OCI-LY1 (cell line): ENCODE results near the gene MAPK11.

Experiments used
- H2AFZ ChIP-seq: fragments of 200-600 bp; sonication (generic), shearing (Covaris generic); 2 replicates; pipeline ENCODE4 v1.6.0; 2014; ENCODE audit warnings: antibody characterized with exemption, mild to moderate bottlenecking, low read length
- H3F3A ChIP-seq: fragments of 200-600 bp; sonication (generic), shearing (Covaris generic); 2 replicates; pipeline ENCODE4 v1.6.0; 2014; ENCODE audit warnings: mild to moderate bottlenecking, antibody characterized with exemption, low read length, moderate library complexity; ENCODE audit not compliant: insufficient read depth
- H3K27ac ChIP-seq: fragments of 200-600 bp; sonication (generic); 2 replicates; pipeline ENCODE4 v1.5.1; 2014; ENCODE audit warnings: low read length, mixed run types, mild to moderate bottlenecking, low read depth; ENCODE audit not compliant: poor library complexity, severe bottlenecking
- H3K27me3 ChIP-seq: fragments of 200-600 bp; sonication (generic); 2 replicates; pipeline ENCODE4 v1.6.0; 2014; ENCODE audit warnings: antibody characterized with exemption, mild to moderate bottlenecking, low read length, moderate library complexity; ENCODE audit not compliant: insufficient read depth
- H3K36me3 ChIP-seq: fragments of 200-600 bp; sonication (generic); 2 replicates; pipeline ENCODE4 v1.6.1; 2014; ENCODE audit warnings: mild to moderate bottlenecking, antibody characterized with exemption, low read length, moderate library complexity, mixed read lengths; ENCODE audit not compliant: insufficient read depth
- H3K4me1 ChIP-seq: fragments of 200-600 bp; sonication (generic); 2 replicates; pipeline ENCODE4 v1.5.1; 2014; ENCODE audit warnings: mild to moderate bottlenecking, low read length, moderate library complexity; ENCODE audit not compliant: insufficient read depth, severe bottlenecking
- H3K4me2 ChIP-seq: fragments of 200-600 bp; sonication (generic), shearing (Covaris generic); 2 replicates; pipeline ENCODE4 v1.6.1; 2014; ENCODE audit warnings: low read length
- H3K4me3 ChIP-seq: fragments of 200-600 bp; sonication (generic); 2 replicates; pipeline ENCODE4 v1.5.1; 2014; ENCODE audit warnings: low read length, low read depth, mild to moderate bottlenecking, mixed read lengths; ENCODE audit not compliant: poor library complexity, severe bottlenecking
- H3K79me2 ChIP-seq: fragments of 200-600 bp; shearing (Covaris generic); 2 replicates; pipeline ENCODE4 v1.6.1; 2016; ENCODE audit warnings: mixed run types, low read length, mixed read lengths; ENCODE audit not compliant: insufficient read depth
- H3K9ac ChIP-seq: fragments of 200-600 bp; sonication (generic), shearing (Covaris generic); 2 replicates; pipeline ENCODE4 v1.6.1; 2014; ENCODE audit warnings: mild to moderate bottlenecking, low read length, mixed read lengths
- H3K9me2 ChIP-seq: fragments of 200-600 bp; sonication (generic), shearing (Covaris generic); 2 replicates; pipeline ENCODE4 v1.6.1; 2014; ENCODE audit warnings: low read depth, mild to moderate bottlenecking, low read length, mixed read lengths
- H3K9me3 ChIP-seq: fragments of 200-600 bp; shearing (Covaris generic); 2 replicates; pipeline ENCODE4 v1.6.1; 2014; ENCODE audit warnings: low read length, mixed read lengths
- H4K20me1 ChIP-seq: fragments of 200-600 bp; sonication (generic), shearing (Covaris generic); 2 replicates; pipeline ENCODE4 v1.6.0; 2016; ENCODE audit warnings: mild to moderate bottlenecking, low read length; ENCODE audit not compliant: insufficient read depth
- EZH2 ChIP-seq: fragments of 200-600 bp; sonication (generic), shearing (Covaris generic); IDR thresholded peaks from 2 replicates; pipeline ENCODE4 v1.8.0; 2017; ENCODE audit warnings: borderline replicate concordance, mixed run types, mild to moderate bottlenecking, antibody characterized with exemption, low read length, moderate library complexity, mixed read lengths
- TF ChIP-seq, protein P1 (sequence below): fragments of 200-600 bp; sonication (generic), shearing (Covaris generic); IDR thresholded peaks from 2 replicates; pipeline ENCODE4 v1.5.1; 2017; ENCODE audit warnings: mild to moderate bottlenecking, antibody characterized with exemption, low read length, moderate library complexity, mixed read lengths

MAPK11 gene

DNA sequence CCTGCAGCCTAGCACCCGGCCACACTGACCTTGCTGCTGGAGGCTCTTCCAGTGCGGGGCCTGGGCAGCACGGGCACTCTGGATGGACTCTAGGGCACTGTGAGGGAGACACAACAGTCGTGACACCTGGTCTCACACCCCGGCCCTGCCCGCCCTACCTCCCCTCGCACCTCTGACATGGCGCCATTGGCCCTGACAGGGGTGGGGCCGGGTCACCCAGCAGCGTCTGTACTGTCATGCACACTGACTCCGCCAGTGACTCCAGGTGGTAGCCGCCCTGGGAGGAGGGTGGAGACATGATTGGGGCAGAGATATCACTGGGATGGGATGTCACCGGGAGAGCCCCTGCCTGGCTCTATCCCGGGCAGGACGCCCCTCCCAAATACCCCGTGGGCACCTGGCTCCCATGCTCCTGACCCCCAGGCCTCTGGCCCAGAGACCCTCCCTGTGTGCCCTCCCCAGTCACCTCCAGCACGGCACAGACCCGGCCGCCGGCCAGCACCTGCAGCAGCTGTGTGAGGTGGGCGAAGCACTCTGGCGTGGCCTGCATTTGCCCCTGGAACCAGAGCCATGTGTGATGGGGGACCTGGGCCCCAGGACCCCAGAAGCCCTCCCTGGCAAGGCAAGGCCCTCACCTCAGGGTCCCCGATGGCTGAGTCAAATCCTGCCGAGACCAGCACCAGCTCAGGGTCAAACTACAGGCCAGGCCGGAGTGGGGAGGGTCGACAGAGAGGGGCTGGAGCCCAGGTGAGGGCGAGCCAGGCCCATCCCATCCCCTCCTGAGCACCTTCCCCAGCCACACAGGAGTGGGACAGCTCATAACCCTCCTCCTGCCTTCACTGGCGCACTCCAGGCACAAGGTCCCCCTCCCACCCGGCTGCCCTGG, 21.7 kb downstream of the MAPK11 start:
- H3K36me3 ChIP-seq: peaks cover 23% of the 10 kb centered on the region; the same call in 1 of the 2 replicates
- no peak for TF ChIP-seq EZH2
- TF ChIP-seq, protein P1, sequence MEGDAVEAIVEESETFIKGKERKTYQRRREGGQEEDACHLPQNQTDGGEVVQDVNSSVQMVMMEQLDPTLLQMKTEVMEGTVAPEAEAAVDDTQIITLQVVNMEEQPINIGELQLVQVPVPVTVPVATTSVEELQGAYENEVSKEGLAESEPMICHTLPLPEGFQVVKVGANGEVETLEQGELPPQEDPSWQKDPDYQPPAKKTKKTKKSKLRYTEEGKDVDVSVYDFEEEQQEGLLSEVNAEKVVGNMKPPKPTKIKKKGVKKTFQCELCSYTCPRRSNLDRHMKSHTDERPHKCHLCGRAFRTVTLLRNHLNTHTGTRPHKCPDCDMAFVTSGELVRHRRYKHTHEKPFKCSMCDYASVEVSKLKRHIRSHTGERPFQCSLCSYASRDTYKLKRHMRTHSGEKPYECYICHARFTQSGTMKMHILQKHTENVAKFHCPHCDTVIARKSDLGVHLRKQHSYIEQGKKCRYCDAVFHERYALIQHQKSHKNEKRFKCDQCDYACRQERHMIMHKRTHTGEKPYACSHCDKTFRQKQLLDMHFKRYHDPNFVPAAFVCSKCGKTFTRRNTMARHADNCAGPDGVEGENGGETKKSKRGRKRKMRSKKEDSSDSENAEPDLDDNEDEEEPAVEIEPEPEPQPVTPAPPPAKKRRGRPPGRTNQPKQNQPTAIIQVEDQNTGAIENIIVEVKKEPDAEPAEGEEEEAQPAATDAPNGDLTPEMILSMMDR: no peak
- no peak overlapping the region; the same call in 1 of the 2 replicates for H3K9ac ChIP-seq
- no peaks in the 10 kb centered on the region for H3K9me2 ChIP-seq
- H3K4me3 ChIP-seq: peak overlapping the region; percentile 35
- H3K4me2 ChIP-seq: peak overlapping the region; percentile 50
- peak overlapping the region; percentile 36 for H3K27ac ChIP-seq
- H3K9me3 ChIP-seq: no peaks in the 10 kb centered on the region
- H3K79me2 ChIP-seq: peaks cover 4% of the 10 kb centered on the region
- peaks cover 48% of the 10 kb centered on the region for H3K4me1 ChIP-seq
- H4K20me1 ChIP-seq: no peaks in the 10 kb centered on the region
- no peak overlapping the region for H2AFZ ChIP-seq
- H3F3A ChIP-seq: peaks cover 11% of the 10 kb centered on the region
- H3K27me3 ChIP-seq: no peaks in the 10 kb centered on the region

DNA sequence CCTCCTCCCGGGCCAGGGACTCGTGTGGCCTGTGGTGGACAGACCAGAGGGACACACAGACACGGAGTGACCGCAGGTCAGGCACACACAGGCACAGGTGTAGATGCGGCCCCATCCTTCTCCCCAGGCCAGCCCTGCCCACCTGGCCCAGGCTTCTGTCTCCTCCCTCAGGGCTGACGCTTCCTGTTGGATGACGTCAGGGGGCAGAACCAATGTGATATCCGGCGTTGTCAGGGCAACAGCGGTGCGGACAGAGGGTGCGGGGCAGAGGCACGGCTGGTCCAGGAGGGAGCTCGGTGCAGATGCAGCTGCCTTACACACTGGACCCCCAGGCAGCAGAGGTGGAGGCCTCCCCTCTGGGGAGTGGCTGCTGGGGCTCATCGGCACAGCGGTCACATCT, 22.4 kb downstream of the MAPK11 start:
- H3K9me3 ChIP-seq: no peaks in the 10 kb centered on the region
- H3K79me2 ChIP-seq: peaks cover 8% of the 10 kb centered on the region
- H3K36me3 ChIP-seq: peaks cover 19% of the 10 kb centered on the region; the same call in 1 of the 2 replicates
- H3K4me2 ChIP-seq: peak overlapping the region; percentile 50
- peaks cover 8% of the 10 kb centered on the region for H3F3A ChIP-seq
- no peak overlapping the region for H2AFZ ChIP-seq
- H3K4me3 ChIP-seq: peak overlapping the region; percentile 35
- H3K27me3 ChIP-seq: no peaks in the 10 kb centered on the region
- H3K27ac ChIP-seq: peak overlapping the region; percentile 36
- H3K4me1 ChIP-seq: peaks cover 48% of the 10 kb centered on the region
- H3K9me2 ChIP-seq: no peaks in the 10 kb centered on the region
- TF ChIP-seq, protein P1: no peak
- TF ChIP-seq EZH2: no peak
- no peaks in the 10 kb centered on the region for H4K20me1 ChIP-seq
- no peak overlapping the region; the same call in 1 of the 2 replicates for H3K9ac ChIP-seq

DNA sequence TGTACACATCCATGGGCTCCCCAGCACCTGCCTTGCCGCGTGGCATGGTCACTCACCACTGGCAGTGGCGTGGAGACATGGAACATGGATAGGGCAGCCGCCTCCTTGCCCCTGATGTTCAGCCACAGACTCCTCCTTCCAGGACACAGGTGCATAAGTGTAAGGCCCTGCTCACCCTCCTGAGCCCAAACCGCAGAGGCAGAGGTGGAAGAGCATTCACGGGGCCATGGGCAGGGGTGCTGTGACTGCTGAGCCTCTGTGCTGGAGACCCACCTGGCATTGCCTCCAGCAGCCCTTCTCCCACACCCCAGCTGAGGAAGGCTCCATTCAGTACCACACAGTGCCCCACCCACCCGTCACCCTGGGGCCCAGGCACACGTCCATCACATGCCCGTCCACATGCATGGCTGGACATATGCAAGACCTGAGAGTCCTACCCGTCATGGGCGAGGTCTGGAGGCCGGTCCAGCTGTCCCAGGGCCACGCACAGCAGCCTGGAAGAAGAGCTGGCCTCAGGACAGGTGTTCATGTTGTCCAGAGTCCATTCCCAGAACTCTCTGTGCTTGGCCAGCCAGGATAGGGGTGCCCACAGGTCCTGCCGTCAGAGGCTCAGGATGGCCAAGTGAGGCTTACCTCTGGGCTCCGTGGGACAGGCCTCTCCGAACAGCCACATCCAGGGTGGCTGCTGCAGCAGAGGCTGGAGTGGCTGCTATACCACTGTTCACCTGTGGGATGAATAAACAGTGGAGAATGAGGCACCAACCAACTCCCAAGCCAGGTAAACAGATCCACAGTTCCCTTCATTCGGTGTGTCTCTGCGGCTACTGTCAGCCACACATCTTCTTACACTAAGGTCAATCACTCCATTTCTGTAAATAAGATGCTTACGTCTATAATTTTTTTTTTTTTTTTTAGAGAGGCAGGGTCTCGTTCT, 23.7 kb downstream of the MAPK11 start:
- Histone ChIP-seq H3K4me1 (peaks cover 49% of the 10 kb centered on the region), H3K9ac (peak overlapping the region; percentile 92; the same call in 1 of the 2 replicates)

More for the DNA sequence above, 23.7 kb downstream of the MAPK11 start:
- Histone ChIP-seq H3K27ac (peak overlapping the region; percentile 66), H3K9me2 (no peaks in the 10 kb centered on the region), H4K20me1 (no peaks in the 10 kb centered on the region), H3K27me3 (no peaks in the 10 kb centered on the region), H3K36me3 (peaks cover 15% of the 10 kb centered on the region; the same call in 1 of the 2 replicates), H2AFZ (no peak overlapping the region), H3K4me3 (peak overlapping the region; percentile 95), H3K4me2 (peak overlapping the region; percentile 91; the same call in 1 of the 2 replicates), H3K9me3 (no peaks in the 10 kb centered on the region), H3K79me2 (peaks cover 17% of the 10 kb centered on the region), H3F3A (peaks cover 8% of the 10 kb centered on the region; the same call in 1 of the 2 replicates)
- TF ChIP-seq, protein P1: no peak
- TF ChIP-seq EZH2: no peak
